GM23248 (cell line): Measurements from ENCODE around the gene SUPT3H. TPM values are rescaled to one million over a fixed set of nuclear protein-coding genes. Genes with fewer than 3 reads are reported as not detected.

Source experiments
- DNase-seq: peaks from one replicate; pipeline ENCODE4 v3.0.0-alpha.2; 2015
- H2AFZ ChIP-seq: fragments of 200-600 bp; sonication (generic); 2 replicates; pipeline ENCODE4 v1.6.1; 2016; ENCODE audit warnings: antibody characterized with exemption
- H3F3A ChIP-seq: fragments of 200-600 bp; sonication (generic); 2 replicates; pipeline ENCODE4 v1.6.1; 2016; ENCODE audit warnings: mild to moderate bottlenecking, antibody characterized with exemption, mixed run types; ENCODE audit not compliant: insufficient read depth
- H3K27ac ChIP-seq: fragments of 200-600 bp; sonication (generic); 2 replicates; pipeline ENCODE4 v1.5.1; 2016; ENCODE audit warnings: mild to moderate bottlenecking
- H3K27me3 ChIP-seq: fragments of 200-600 bp; sonication (generic); replicated peaks from 2 replicates; pipeline ENCODE4 v1.6.1; 2016; ENCODE audit warnings: mild to moderate bottlenecking; ENCODE audit not compliant: insufficient read depth
- H3K36me3 ChIP-seq: fragments of 200-600 bp; sonication (generic); 2 replicates; pipeline ENCODE4 v1.6.1; 2016; ENCODE audit warnings: low read depth, mild to moderate bottlenecking
- H3K4me1 ChIP-seq: fragments of 200-600 bp; sonication (generic); 2 replicates; pipeline ENCODE4 v1.6.1; 2016; ENCODE audit warnings: mild to moderate bottlenecking; ENCODE audit not compliant: insufficient read depth
- H3K4me2 ChIP-seq: fragments of 200-600 bp; sonication (generic); one replicate; pipeline ENCODE4 v1.6.1; 2016; ENCODE audit warnings: mild to moderate bottlenecking; ENCODE audit not compliant: unreplicated experiment
- H3K4me3 ChIP-seq: fragments of 200-600 bp; sonication (generic); 2 replicates; pipeline ENCODE4 v1.5.1; 2016; ENCODE audit warnings: mild to moderate bottlenecking
- H3K79me2 ChIP-seq: fragments of 200-600 bp; sonication (generic); 2 replicates; pipeline ENCODE4 v1.6.1; 2016; ENCODE audit warnings: mild to moderate bottlenecking; ENCODE audit not compliant: insufficient read depth
- H3K9ac ChIP-seq: fragments of 200-600 bp; sonication (generic); 2 replicates; pipeline ENCODE4 v1.6.1; 2016; ENCODE audit warnings: mild to moderate bottlenecking
- H3K9me2 ChIP-seq: fragments of 200-600 bp; sonication (generic); 2 replicates; pipeline ENCODE4 v1.6.1; 2016; ENCODE audit warnings: mixed run types, mild to moderate bottlenecking, moderate library complexity; ENCODE audit not compliant: insufficient read depth
- H3K9me3 ChIP-seq: fragments of 200-600 bp; sonication (generic); one replicate; pipeline ENCODE4 v1.6.1; 2017; ENCODE audit warnings: low read depth
- H4K20me1 ChIP-seq: fragments of 200-600 bp; sonication (generic); 2 replicates; pipeline ENCODE4 v1.6.0; 2016; ENCODE audit not compliant: insufficient read depth
- EZH2 ChIP-seq: fragments of 200-600 bp; sonication (generic); IDR thresholded peaks from 2 replicates; pipeline ENCODE4 v1.6.1; 2018; ENCODE audit warnings: antibody characterized with exemption, mild to moderate bottlenecking; ENCODE audit not compliant: insufficient read depth, poor library complexity, severe bottlenecking
- EZH2phosphoT487 ChIP-seq: fragments of 200-600 bp; sonication (generic); IDR thresholded peaks from 2 replicates; pipeline ENCODE4 v1.6.1; 2018; ENCODE audit warnings: antibody characterized with exemption, moderate library complexity, mild to moderate bottlenecking, low read depth; ENCODE audit not compliant: insufficient read depth
- WGBS, 2 experiments: methylation state at CpG; one replicate each; pipeline ENCODE4 v1.1.6; 2015 to 2017; ENCODE audit warnings: low lambda C conversion rate in 2 of 2, low coverage in 1 of 2; ENCODE audit errors: missing lambda C conversion rate in 2 of 2; 5-methylcytosine and 5-hydroxymethylcytosine counted together
- in situ Hi-C: fragments of 300-500 bp; cut with MboI; formaldehyde crosslinking; loops from 2 replicates; pipeline ENCODE4 v1.15.0; 2020
- polyA plus RNA-seq: library from polyadenylated mRNA; unstranded; fragments of >200 nt; fragmentation: Nextera tagmentation; extraction: Ambion mirVana; gene quantifications from 2 replicates; pipeline ENCODE4 v1.2.1, GENCODE V29; 2016
- total RNA-seq: library from RNA; depleted of rRNA; stranded (reverse); fragments of >200 nt; shearing (Covaris generic); gene quantifications from 2 replicates; pipeline ENCODE4 v1.2.3, GENCODE V29; 2014

Gene SUPT3H
- total and polyA plus RNA-seq, 2 experiments from 2014 or later, result 9.3 to 12.4 TPM

GRCh38 chr6:45327956-45328522, 49.7 kb downstream of the SUPT3H start, which contains the start of gene RUNX2:
TSS of gene RUNX2 (plus strand) at chr6:45328330. CDS start at chr6:45328727, 397 bp downstream.
- Histone ChIP-seq H3F3A (peaks cover 16% of the 10 kb centered on the region; the same call in 1 of the 2 replicates), H2AFZ (peak within 1 kb of the TSS; percentile 70), H3K4me3 (peak within 1 kb of the TSS; percentile 36), H3K9me3 (no peaks in the 10 kb centered on the region), H3K9ac (peak within 1 kb of the TSS; percentile 49), H3K27me3 (no peaks in the 10 kb centered on the region), H3K4me2 (peak within 1 kb of the TSS; percentile 46), H4K20me1 (no peaks in the 10 kb centered on the region), H3K36me3 (no peaks in the 10 kb centered on the region), H3K27ac (peak within 1 kb of the TSS; percentile 56), H3K4me1 (peaks cover 19% of the 10 kb centered on the region), H3K9me2 (no peaks in the 10 kb centered on the region), H3K79me2 (no peaks in the 10 kb centered on the region)
- 69 to 72% methylated on average over 5 of the region's 5 CpGs for WGBS, 2 experiments
- in situ Hi-C loops, result no loop called here
- no peak for TF ChIP-seq EZH2phosphoT487
- no peak for TF ChIP-seq EZH2
- peak; percentile 83 for DNase-seq

DNA sequence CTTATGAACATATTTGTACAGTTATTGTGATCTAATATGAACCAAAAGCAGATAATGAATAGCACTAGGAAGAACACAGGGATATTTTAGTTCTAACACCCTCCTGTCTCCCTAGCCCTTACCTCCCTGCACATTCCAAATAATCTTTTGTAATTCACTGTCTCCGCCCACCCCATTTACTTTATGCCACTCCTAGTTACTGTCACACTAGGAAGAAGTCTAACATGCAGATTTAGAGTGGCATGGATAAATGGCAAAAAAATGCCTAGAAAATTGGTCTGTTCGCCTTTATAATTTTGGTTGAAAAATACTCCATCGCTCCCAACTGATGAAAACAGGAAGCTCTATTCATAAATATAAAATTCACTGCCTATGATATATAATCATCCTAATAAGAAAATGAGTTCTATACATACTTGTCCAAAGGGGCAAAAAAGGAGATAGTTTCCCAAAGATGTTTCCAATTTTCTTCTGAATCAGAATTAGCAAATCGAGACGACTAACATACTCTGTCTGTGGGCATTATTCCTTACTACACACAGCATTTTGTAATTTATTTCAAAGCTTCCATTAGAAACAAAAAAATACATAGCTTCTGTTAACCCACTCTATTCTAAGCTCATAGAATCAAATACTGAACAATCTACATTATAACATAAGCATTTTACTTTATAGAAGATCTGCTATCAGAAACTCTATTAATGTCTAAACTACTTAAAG, 50.9 kb downstream of the SUPT3H start:
- Histone ChIP-seq H2AFZ (no peak overlapping the region), H4K20me1 (no peaks in the 10 kb centered on the region), H3K9me3 (no peaks in the 10 kb centered on the region), H3K36me3 (no peaks in the 10 kb centered on the region), H3F3A (peaks cover 16% of the 10 kb centered on the region; the same call in 1 of the 2 replicates), H3K27ac (no peak overlapping the region), H3K9ac (no peak overlapping the region), H3K9me2 (no peaks in the 10 kb centered on the region), H3K27me3 (no peaks in the 10 kb centered on the region), H3K4me3 (no peak overlapping the region), H3K79me2 (no peaks in the 10 kb centered on the region), H3K4me2 (no peak overlapping the region), H3K4me1 (peaks cover 19% of the 10 kb centered on the region)
- 93 to 96% methylated on average over 5 of the region's 5 CpGs for WGBS, 2 experiments
- TF ChIP-seq EZH2 (no peak), EZH2phosphoT487 (no peak)
- no peak for DNase-seq
- in situ Hi-C loops, result no loop called here

GRCh38 chr6:45323656-45324224, 54.0 kb downstream of the SUPT3H start:
- peaks cover 18% of the 10 kb centered on the region for H3K4me1 ChIP-seq
- no peak for DNase-seq
- 94 to 97% methylated on average over 3 of the region's 3 CpGs for WGBS, 2 experiments
- H3F3A ChIP-seq, result peaks cover 13% of the 10 kb centered on the region; the same call in 1 of the 2 replicates
- no peak overlapping the region for H3K9ac ChIP-seq
- in situ Hi-C loops, result no loop called here
- H2AFZ ChIP-seq, result no peak overlapping the region
- H3K79me2 ChIP-seq, result no peaks in the 10 kb centered on the region
- no peaks in the 10 kb centered on the region for H3K27me3 ChIP-seq
- no peaks in the 10 kb centered on the region for H4K20me1 ChIP-seq
- no peak overlapping the region for H3K27ac ChIP-seq
- H3K4me3 ChIP-seq, result no peak overlapping the region
- no peak overlapping the region for H3K4me2 ChIP-seq
- H3K36me3 ChIP-seq, result no peaks in the 10 kb centered on the region
- TF ChIP-seq EZH2 (no peak), EZH2phosphoT487 (no peak)
- H3K9me3 ChIP-seq, result no peaks in the 10 kb centered on the region
- H3K9me2 ChIP-seq, result no peaks in the 10 kb centered on the region

- no peaks in the 10 kb centered on the region for H3K9me2 ChIP-seq
- no peak overlapping the region for H3K4me2 ChIP-seq
- no peak overlapping the region for H3K27ac ChIP-seq
- H3K36me3 ChIP-seq, result no peaks in the 10 kb centered on the region
- H4K20me1 ChIP-seq, result no peaks in the 10 kb centered on the region
- no peaks in the 10 kb centered on the region for H3K4me1 ChIP-seq
- H3K27me3 ChIP-seq, result no peaks in the 10 kb centered on the region
- no peak overlapping the region for H2AFZ ChIP-seq
- H3F3A ChIP-seq, result no peaks in the 10 kb centered on the region
- no peak overlapping the region for H3K9ac ChIP-seq
- 97 to 99% methylated on average over 4 of the region's 4 CpGs for WGBS, 2 experiments
- in situ Hi-C loops, result no loop called here
- TF ChIP-seq EZH2 (no peak), EZH2phosphoT487 (no peak)
- H3K4me3 ChIP-seq, result no peak overlapping the region
- DNase-seq, result no peak
- H3K9me3 ChIP-seq, result no peaks in the 10 kb centered on the region
- H3K79me2 ChIP-seq, result no peaks in the 10 kb centered on the region
Measured at GRCh38 chr6:45320349-45320748, 57.4 kb downstream of the SUPT3H start.
